K562 (cell line): Measurements from ENCODE around the gene DDHD1. TPM values are rescaled to one million over a fixed set of nuclear protein-coding genes. Genes with fewer than 3 reads are reported as not detected.

Experiments
- ATAC-seq: fragments of 200-7000 bp; cut with Tn5 transposase; 3 replicates; pipeline ENCODE4 v1.9.1; 2020; ENCODE audit warnings: moderate library complexity
- BruUV-seq: library from RNA; stranded (reverse); fragments of 400-500 nt; replicated peaks from 2 replicates; lab custom pipeline; 2021; lab: Mats Ljungman, UMichigan
- CTCF ChIA-PET: fragments of 300-600 bp; formaldehyde crosslinking; extraction: SDS; loops from one replicate; lab custom pipeline; 2021; ENCODE audit warnings: low intra/inter-chr PET ratio; lab: Yijun Ruan, JAX
- POLR2A ChIA-PET: fragments of 300-600, 350-650 bp; sonication (Branson Sonifier 250); formaldehyde crosslinking; extraction: SDS; loops from one replicate; lab custom pipeline; 2021; ENCODE audit warnings: antibody characterized with exemption, inconsistent platforms; lab: Yijun Ruan, JAX
- DNase-seq, 4 experiments: peaks; one replicate each; pipeline versions ENCODE4 v3.0.0 to v3.0.0-alpha.2; 2011 to 2018; ENCODE audit warnings: low spot score in 3 of 4, mixed read lengths in 3 of 4; ENCODE audit errors: extremely low read depth in 1 of 4
- FAIRE-seq: peaks from 2 replicates; lab custom pipeline; 2011; peaks lifted over from hg19 to GRCh38; lab: Jason Lieb, UNC
- H2AFZ ChIP-seq: 2 replicates; pipeline ENCODE4 v1.6.0; 2011; ENCODE audit warnings: low read depth, low read length, control low read depth, inconsistent platforms
- H3K27ac ChIP-seq: fragments of 200-600 bp; 3 replicates; pipeline ENCODE4 v1.8.0; 2011; ENCODE audit warnings: low read depth, mild to moderate bottlenecking, control low read depth, inconsistent platforms, low read length, moderate library complexity, mixed read lengths; ENCODE audit errors: extremely low read depth
- H3K27me3 ChIP-seq, 2 experiments: fragments of 300-600 bp in 1 of 2; 2 replicates in 1 of 2; 3 replicates in 1 of 2; pipeline versions ENCODE4 v1.6.0 to v1.8.0; 2011; ENCODE audit warnings: inconsistent platforms in 2 of 2, low read length in 2 of 2, mild to moderate bottlenecking in 1 of 2, mixed read lengths in 1 of 2, moderate library complexity in 1 of 2; ENCODE audit not compliant: control insufficient read depth in 2 of 2, insufficient read depth in 2 of 2
- H3K36me3 ChIP-seq: fragments of 300-600 bp; 3 replicates; pipeline ENCODE4 v1.8.0; 2011; ENCODE audit warnings: mild to moderate bottlenecking, low read length, inconsistent platforms; ENCODE audit not compliant: control insufficient read depth, insufficient read depth
- H3K4me1 ChIP-seq, 2 experiments: fragments of 200-600 bp in 1 of 2; replicated peaks in 1 of 2; 2 replicates in 1 of 2; 3 replicates in 1 of 2; pipeline versions ENCODE4 v1.5.1 to v1.8.0; 2011; ENCODE audit warnings: inconsistent platforms in 2 of 2, low read length in 2 of 2, mild to moderate bottlenecking in 1 of 2, mixed read lengths in 1 of 2, moderate library complexity in 1 of 2; ENCODE audit not compliant: control insufficient read depth in 2 of 2, insufficient read depth in 2 of 2
- H3K4me2 ChIP-seq: 2 replicates; pipeline ENCODE4 v1.6.1; 2011; ENCODE audit warnings: low read length, control low read depth, inconsistent platforms, mixed read lengths; ENCODE audit not compliant: insufficient read depth
- H3K4me3 ChIP-seq: fragments of 200-600 bp; sonication (generic), shearing (Covaris generic); 2 replicates; pipeline ENCODE4 v1.5.1; 2016; ENCODE audit warnings: control low read depth, inconsistent platforms
- H3K79me2 ChIP-seq: fragments of 200-600 bp; 3 replicates; pipeline ENCODE4 v1.8.0; 2011; ENCODE audit warnings: low read length, inconsistent platforms; ENCODE audit not compliant: control insufficient read depth, insufficient read depth
- H3K9ac ChIP-seq, 2 experiments: 2 replicates each; pipeline versions ENCODE4 v1.6.0 to v1.6.1; 2011; ENCODE audit warnings: low read depth in 2 of 2, low read length in 2 of 2, control low read depth in 1 of 2, inconsistent platforms in 1 of 2, mild to moderate bottlenecking in 1 of 2, mixed read lengths in 1 of 2; ENCODE audit not compliant: insufficient read depth in 1 of 2
- H3K9me1 ChIP-seq: one replicate; pipeline ENCODE4 v1.6.0; 2011; ENCODE audit warnings: inconsistent platforms, mild to moderate bottlenecking, low read length, moderate library complexity; ENCODE audit not compliant: control insufficient read depth, insufficient read depth
- H3K9me3 ChIP-seq: replicated peaks from 2 replicates; pipeline ENCODE4 v1.5.1; 2011; ENCODE audit warnings: low read depth, low read length, inconsistent platforms; ENCODE audit not compliant: control insufficient read depth, insufficient read depth
- H4K20me1 ChIP-seq: replicated peaks from 2 replicates; pipeline ENCODE4 v1.6.1; 2011; ENCODE audit warnings: low read length, inconsistent platforms, mixed read lengths; ENCODE audit not compliant: control insufficient read depth, insufficient read depth
- DIDO1 ChIP-seq: fragments of 450-650 bp; IDR thresholded peaks from 2 replicates; pipeline ENCODE4 v1.6.1; 2016; ENCODE audit warnings: low read depth, missing biosample characterization, missing genetic modification characterization
- GTF2E2 ChIP-seq: fragments of 200-800 bp; sonication (Bioruptor generic); IDR thresholded peaks from 2 replicates; pipeline ENCODE4 v1.6.1; 2016; ENCODE audit warnings: missing genetic modification characterization, missing compliant biosample characterization
- HDGF ChIP-seq: fragments of 450-650 bp; IDR thresholded peaks from 2 replicates; pipeline ENCODE4 v1.6.1; 2016
- MLX ChIP-seq, 2 experiments: fragments of 450-650 bp in 1 of 2; sonication (generic) in 1 of 2; formaldehyde crosslinking; conservative IDR thresholded peaks; 2 replicates each; pipeline versions ENCODE4 v1.4.0 to v1.8.1; 2020 to 2022; ENCODE audit warnings: mild to moderate bottlenecking in 1 of 2, missing genetic modification reagents in 1 of 2
- RUNX1 ChIP-seq: sonication (generic); IDR thresholded peaks from 2 replicates; pipeline ENCODE4 v1.6.1; 2016; ENCODE audit warnings: antibody characterized with exemption, low read depth
- SP2 ChIP-seq: IDR thresholded peaks from 2 replicates; pipeline ENCODE4 v1.6.1; 2011; ENCODE audit warnings: mild to moderate bottlenecking, low read depth, low read length, moderate library complexity; ENCODE audit not compliant: poor library complexity, severe bottlenecking; ENCODE audit errors: extremely low read depth
- THAP12 ChIP-seq: fragments of 250-450 bp; sonication (Bioruptor Pico); IDR thresholded peaks from 2 replicates; pipeline ENCODE4 v1.9.0; 2021; ENCODE audit warnings: mild to moderate bottlenecking, inconsistent platforms
- ZNF316 ChIP-seq: fragments of 450-650 bp; IDR thresholded peaks from 2 replicates; pipeline ENCODE4 v1.6.1; 2016
- ZNF384 ChIP-seq: IDR thresholded peaks from 2 replicates; pipeline ENCODE4 v1.6.1; 2012; ENCODE audit warnings: low read depth, low read length, improper control_type of control experiment
- ZZZ3 ChIP-seq: fragments of 450-650 bp; IDR thresholded peaks from 2 replicates; pipeline ENCODE4 v1.6.1; 2016; ENCODE audit warnings: antibody characterized with exemption, mild to moderate bottlenecking, moderate library complexity
- WGBS: fragments of 100-300 bp; shearing (Covaris generic); methylation state at CpG from one replicate; pipeline ENCODE4 v1.1.6; 2016; ENCODE audit warnings: low coverage, mixed read lengths; ENCODE audit not compliant: insufficient coverage; ENCODE audit errors: missing lambda C conversion rate; 5-methylcytosine and 5-hydroxymethylcytosine counted together
- in situ Hi-C: fragments of 300-500 bp; cut with MboI; formaldehyde crosslinking; loops from 4 replicates; pipeline ENCODE4 v1.15.0; 2018; ENCODE audit warnings: inconsistent platforms, mixed read lengths
- intact Hi-C: fragments of 100-400 bp; cut with micrococcal nuclease; formaldehyde crosslinking; loops from 2 replicates; pipeline ENCODE4 v1.14.2; 2022
- polyA plus RNA-seq, 8 experiments: library from polyadenylated mRNA; depleted of rRNA in 4 of 8; stranded (reverse) in 5 of 8; unstranded in 3 of 8; fragments of >200 nt; fragmentation: Nextera tagmentation in 2 of 8; fragmentation: Illumina TruSeq in 1 of 8; extraction: Ambion mirVana in 2 of 8; extraction: Trizol in 1 of 8; gene quantifications; 2 replicates each; pipeline versions ENCODE4 v1.2.1 to v1.2.3, GENCODE V29; 2011 to 2014; ENCODE audit warnings: inconsistent platforms in 1 of 8, missing spikeins in 1 of 8
- total RNA-seq, 7 experiments: library from RNA; depleted of rRNA in 6 of 7; stranded (reverse); fragments of >200 nt in 6 of 7; fragmentation: Illumina TruSeq in 2 of 7; extraction: Trizol in 2 of 7; gene quantifications; 2 replicates each; pipeline versions ENCODE4 v1.2.1 to v1.2.3, GENCODE V29; 2011 to 2021; ENCODE audit warnings: low replicate concordance in 1 of 7
- TF ChIP-seq, protein P1 (sequence below): sonication (generic); formaldehyde crosslinking; IDR thresholded peaks from 2 replicates; pipeline ENCODE4 v1.5.0; 2020; ENCODE audit warnings: missing genetic modification reagents

Gene DDHD1
- total and polyA plus RNA-seq, 9 of the 15 experiments (the other 6 are each of a cell fraction or from before 2014, with no cell fraction given) = 1.2 to 12.3 (median 5.0) TPM

DNA sequence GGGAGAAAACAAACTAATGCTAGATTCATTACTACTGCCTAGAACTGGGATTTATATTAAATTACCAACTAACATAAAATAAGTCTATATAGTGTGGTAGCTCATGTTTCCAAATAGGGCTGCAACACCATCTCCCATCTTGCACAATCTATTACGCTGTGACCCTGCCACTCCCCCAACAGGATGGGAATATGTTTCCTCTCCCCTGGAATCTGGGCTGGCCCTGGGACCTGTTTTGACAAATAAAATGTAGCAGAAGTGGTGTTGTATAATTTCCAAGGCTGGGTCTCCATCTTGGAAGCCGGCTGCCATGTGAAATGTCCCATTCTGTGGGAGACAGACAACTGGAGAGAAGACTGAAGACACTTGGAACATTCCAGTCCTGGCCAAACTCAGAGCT is 156.6 kb downstream of the DDHD1 start:
- Histone ChIP-seq H3K9ac (no peak overlapping the region), H3K27ac (no peak overlapping the region), H2AFZ (no peak overlapping the region), H3K4me1 (no peaks in the 10 kb centered on the region), H3K36me3 (no peaks in the 10 kb centered on the region), H3K79me2 (no peaks in the 10 kb centered on the region), H3K4me3 (no peak overlapping the region), H3K9me1 (no peaks in the 10 kb centered on the region), H4K20me1 (no peaks in the 10 kb centered on the region), H3K27me3 (0 out of 5 replicates have a peak, but pooled peaks cover 0 to 6% of the 10 kb centered on the region in 2 experiments)
- FAIRE-seq (no peak), DNase-seq (no peak), ATAC-seq (no peak)
- ChIA-PET CTCF (no interaction called here), POLR2A (no interaction called here)
- WGBS = 6% methylated on average over 2 of the region's 2 CpGs
- in situ Hi-C loops = no loop called here
- TF ChIP-seq SP2 (no peak), HDGF (no peak), ZNF316 (no peak), GTF2E2 (tag) (no peak), ZZZ3 (no peak), RUNX1 (no peak), ZNF384 (no peak), THAP12 (CRISPR knock-in tag) (no peak), MLX (CRISPR knock-in tag; conservative IDR thresholded peaks at IDR 0.05) (no peak), DIDO1 (no peak)
- TF ChIP-seq, protein P1, sequence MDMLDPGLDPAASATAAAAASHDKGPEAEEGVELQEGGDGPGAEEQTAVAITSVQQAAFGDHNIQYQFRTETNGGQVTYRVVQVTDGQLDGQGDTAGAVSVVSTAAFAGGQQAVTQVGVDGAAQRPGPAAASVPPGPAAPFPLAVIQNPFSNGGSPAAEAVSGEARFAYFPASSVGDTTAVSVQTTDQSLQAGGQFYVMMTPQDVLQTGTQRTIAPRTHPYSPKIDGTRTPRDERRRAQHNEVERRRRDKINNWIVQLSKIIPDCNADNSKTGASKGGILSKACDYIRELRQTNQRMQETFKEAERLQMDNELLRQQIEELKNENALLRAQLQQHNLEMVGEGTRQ = no peak
- TF ChIP-seq, all 486 proteins: peak for 0
- no TSS peak for BruUV-seq
- Histone ChIP-seq H3K4me2 (no peak overlapping the region), H3K9me3 (no peaks in the 10 kb centered on the region)
- intact Hi-C loops = no loop called here
